GM18502 (cell line): Measurements from ENCODE around the gene RND1.

ENCODE experiments used
- ATAC-seq: cut with Tn5 transposase; IDR thresholded peaks from one replicate; pipeline ENCODE4 v1.9.1; 2021; ENCODE audit warnings: mild to moderate bottlenecking; ENCODE audit not compliant: unreplicated experiment, poor library complexity

RND1 gene

GRCh38 chr12:48813465-48814261, 52.0 kb downstream of the RND1 start:
- no peak for ATAC-seq

GRCh38 chr12:48812389-48812788, 53.3 kb downstream of the RND1 start:
- no peak for ATAC-seq

DNA sequence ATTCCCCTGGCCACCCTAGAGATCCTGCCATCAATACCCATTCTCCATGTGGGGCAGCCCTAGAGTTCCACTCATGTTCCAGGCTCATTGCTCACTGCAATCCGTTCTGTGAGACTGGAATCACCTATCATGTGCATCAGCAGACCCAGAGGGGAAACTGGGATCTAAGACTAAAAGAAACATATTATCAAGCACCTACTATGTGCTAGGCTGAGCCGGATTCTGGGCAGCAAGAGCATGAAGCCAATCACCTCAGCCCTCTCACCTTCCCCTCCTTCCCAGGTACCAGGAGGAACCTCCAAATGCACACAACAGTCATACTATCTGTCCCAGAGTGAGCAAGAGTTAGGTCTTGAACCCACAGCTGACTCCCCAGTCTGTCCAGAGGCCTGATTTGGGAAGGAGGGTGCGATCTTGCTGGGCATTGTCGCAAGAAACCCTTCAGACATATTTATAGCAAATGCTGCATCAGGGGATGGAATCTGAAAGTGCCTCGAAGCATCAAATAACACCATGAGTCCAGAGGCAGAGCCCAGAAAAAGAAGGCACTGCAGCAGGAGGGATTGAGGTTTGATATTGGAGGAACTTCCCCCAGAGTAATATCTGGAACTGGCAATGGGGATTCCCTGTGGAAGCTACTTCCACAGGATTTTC, 54.1 kb downstream of the RND1 start:
- no peak for ATAC-seq

DNA sequence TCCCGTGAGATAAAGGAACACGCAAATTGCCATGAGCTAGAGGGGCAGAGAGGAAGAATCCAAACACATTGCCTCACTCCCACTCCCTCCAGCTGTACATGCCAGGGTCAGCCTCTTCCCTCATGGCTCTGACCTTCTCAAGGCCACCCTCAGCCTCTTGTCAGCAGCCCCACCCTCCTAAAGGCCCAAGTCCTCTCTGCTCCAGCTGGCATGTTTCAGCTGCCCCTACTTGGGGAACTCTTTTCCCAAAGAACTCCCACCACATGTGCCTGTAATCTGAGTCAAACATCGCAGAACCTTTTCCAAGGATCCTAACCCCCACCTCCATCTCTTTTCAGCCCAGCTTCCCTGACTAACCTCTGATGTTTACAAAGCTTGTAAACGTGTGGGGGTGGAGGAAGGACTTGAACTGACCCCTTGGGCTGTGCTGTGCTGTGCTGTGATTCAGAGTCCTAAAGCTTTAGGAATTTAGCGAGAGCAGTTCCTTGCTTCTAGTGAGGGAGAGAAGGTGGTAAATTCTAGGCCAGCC, 54.7 kb downstream of the RND1 start:
- no peak for ATAC-seq

GRCh38 chr12:48807981-48808380, 57.7 kb downstream of the RND1 start:
- no peak for ATAC-seq
